K562 (cell line): ENCODE measurements around the gene MLLT6. TPM values are rescaled to one million over a fixed set of nuclear protein-coding genes. Genes with fewer than 3 reads are reported as not detected.

Experiments
- ATF7 ChIP-seq: fragments of 450-650 bp; IDR thresholded peaks from 2 replicates; pipeline ENCODE4 v1.7.1; 2014; ENCODE audit warnings: mild to moderate bottlenecking, moderate library complexity
- CCAR2 ChIP-seq: fragments of 200-400 bp; formaldehyde crosslinking; IDR thresholded peaks from 2 replicates; pipeline ENCODE4 v1.6.1; 2017; ENCODE audit warnings: mild to moderate bottlenecking, low read depth, low read length
- CHD1 ChIP-seq: fragments of 200-600 bp; sonication (generic); IDR thresholded peaks from one replicate; pipeline ENCODE4 v1.6.1; 2012; ENCODE audit warnings: mild to moderate bottlenecking, moderate library complexity, low read length, inconsistent platforms
- CXXC5 ChIP-seq: fragments of 250-450 bp; sonication (Bioruptor Pico); IDR thresholded peaks from 2 replicates; pipeline ENCODE4 v1.8.0; 2022; ENCODE audit warnings: inconsistent platforms, mild to moderate bottlenecking, moderate library complexity
- HES1 ChIP-seq: fragments of 450-650 bp; IDR thresholded peaks from 2 replicates; pipeline ENCODE4 v1.6.1; 2016; ENCODE audit warnings: low read depth, mild to moderate bottlenecking, moderate library complexity
- ILF3 ChIP-seq: fragments of 450-650 bp; IDR thresholded peaks from 2 replicates; pipeline ENCODE4 v1.6.1; 2018; ENCODE audit warnings: antibody characterized with exemption, mild to moderate bottlenecking, moderate library complexity, borderline replicate concordance
- NBN ChIP-seq: fragments of 450-650 bp; IDR thresholded peaks from 2 replicates; pipeline ENCODE4 v1.6.1; 2016; ENCODE audit warnings: low read depth, mild to moderate bottlenecking
- NFE2 ChIP-seq: IDR thresholded peaks from 2 replicates; pipeline ENCODE4 v1.6.1; 2014; ENCODE audit warnings: antibody characterized with exemption, low read depth
- POLR2B ChIP-seq: fragments of 450-650 bp; IDR thresholded peaks from 2 replicates; pipeline ENCODE4 v1.6.1; 2018; ENCODE audit warnings: low read depth; ENCODE audit not compliant: partially characterized antibody
- RBM25 ChIP-seq: fragments of 200-400 bp; formaldehyde crosslinking; IDR thresholded peaks from 2 replicates; pipeline ENCODE4 v1.6.1; 2018; ENCODE audit warnings: low read length, low read depth, moderate library complexity; ENCODE audit not compliant: severe bottlenecking
- ZBTB17 ChIP-seq: fragments of 450-650 bp; formaldehyde crosslinking; IDR thresholded peaks from 2 replicates; pipeline ENCODE4 v1.4.0; 2020; ENCODE audit warnings: mild to moderate bottlenecking
- ZNF277 ChIP-seq: fragments of 250-450 bp; sonication (Bioruptor Pico); IDR thresholded peaks from 2 replicates; pipeline ENCODE4 v1.8.0; 2022; ENCODE audit warnings: inconsistent platforms, mild to moderate bottlenecking, moderate library complexity, borderline replicate concordance
- polyA plus RNA-seq, 8 experiments: library from polyadenylated mRNA; depleted of rRNA in 4 of 8; stranded (reverse) in 5 of 8; unstranded in 3 of 8; fragments of >200 nt; fragmentation: Nextera tagmentation in 2 of 8; fragmentation: Illumina TruSeq in 1 of 8; extraction: Ambion mirVana in 2 of 8; extraction: Trizol in 1 of 8; gene quantifications; 2 replicates each; pipeline versions ENCODE4 v1.2.1 to v1.2.3, GENCODE V29; 2011 to 2014; ENCODE audit warnings: inconsistent platforms in 1 of 8, missing spikeins in 1 of 8
- total RNA-seq, 7 experiments: library from RNA; depleted of rRNA in 6 of 7; stranded (reverse); fragments of >200 nt in 6 of 7; fragmentation: Illumina TruSeq in 2 of 7; extraction: Trizol in 2 of 7; gene quantifications; 2 replicates each; pipeline versions ENCODE4 v1.2.1 to v1.2.3, GENCODE V29; 2011 to 2021; ENCODE audit warnings: low replicate concordance in 1 of 7
- TF ChIP-seq, protein P1 (sequence below), 3 experiments: IDR thresholded peaks in 2 of 3; conservative IDR thresholded peaks in 1 of 3; 2 replicates each; pipeline ENCODE4 v1.5.1; 2011 to 2012; ENCODE audit warnings: low read length in 3 of 3, mild to moderate bottlenecking in 3 of 3, control low read depth in 2 of 3, improper control_type of control experiment in 1 of 3, inconsistent platforms in 1 of 3, low read depth in 1 of 3, mixed read lengths in 1 of 3, moderate library complexity in 1 of 3; ENCODE audit not compliant: insufficient read depth in 2 of 3
- TF ChIP-seq, protein P2 (sequence below): fragments of 250-450 bp; sonication (Bioruptor Pico); IDR thresholded peaks from 2 replicates; pipeline ENCODE4 v1.8.0; 2022; ENCODE audit warnings: inconsistent platforms
- TF ChIP-seq, protein P3 (sequence below): sonication (generic); formaldehyde crosslinking; IDR thresholded peaks from 2 replicates; pipeline ENCODE4 v1.8.0; 2023; ENCODE audit warnings: missing genetic modification reagents, mild to moderate bottlenecking, borderline replicate concordance

Gene MLLT6
- total and polyA plus RNA-seq, 9 of the 15 experiments (the other 6 are each of a cell fraction or from before 2014, with no cell fraction given): 3.1 to 71.7 (median 30.0) TPM

GRCh38 chr17:38674749-38675615 is 30.1 kb upstream of the MLLT6 start, which contains the start of gene EPOP (continued):
- TF ChIP-seq, protein P1, sequence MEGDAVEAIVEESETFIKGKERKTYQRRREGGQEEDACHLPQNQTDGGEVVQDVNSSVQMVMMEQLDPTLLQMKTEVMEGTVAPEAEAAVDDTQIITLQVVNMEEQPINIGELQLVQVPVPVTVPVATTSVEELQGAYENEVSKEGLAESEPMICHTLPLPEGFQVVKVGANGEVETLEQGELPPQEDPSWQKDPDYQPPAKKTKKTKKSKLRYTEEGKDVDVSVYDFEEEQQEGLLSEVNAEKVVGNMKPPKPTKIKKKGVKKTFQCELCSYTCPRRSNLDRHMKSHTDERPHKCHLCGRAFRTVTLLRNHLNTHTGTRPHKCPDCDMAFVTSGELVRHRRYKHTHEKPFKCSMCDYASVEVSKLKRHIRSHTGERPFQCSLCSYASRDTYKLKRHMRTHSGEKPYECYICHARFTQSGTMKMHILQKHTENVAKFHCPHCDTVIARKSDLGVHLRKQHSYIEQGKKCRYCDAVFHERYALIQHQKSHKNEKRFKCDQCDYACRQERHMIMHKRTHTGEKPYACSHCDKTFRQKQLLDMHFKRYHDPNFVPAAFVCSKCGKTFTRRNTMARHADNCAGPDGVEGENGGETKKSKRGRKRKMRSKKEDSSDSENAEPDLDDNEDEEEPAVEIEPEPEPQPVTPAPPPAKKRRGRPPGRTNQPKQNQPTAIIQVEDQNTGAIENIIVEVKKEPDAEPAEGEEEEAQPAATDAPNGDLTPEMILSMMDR (IDR thresholded peaks at IDR 0.05 in 2 of 3, conservative IDR thresholded peaks at IDR 0.05 in 1 of 3; ENCODE audit: insufficient read depth in 2 of 3, low read depth in 1 of 3, low read length in 3 of 3): no peak
- TF ChIP-seq CXXC5 (CRISPR knock-in tag) (peak; percentile 84), RBM25 (peak; percentile 84), ILF3 (no peak), CCAR2 (no peak), NBN (no peak; the same call in 1 of the 2 replicates), ZBTB17 (CRISPR knock-in tag) (no peak), POLR2B (no peak), CHD1 (no peak), ZNF277 (CRISPR knock-in tag) (no peak), HES1 (peak; percentile 66; the same call in 1 of the 2 replicates), ATF7 (peak; percentile 35; the same call in 1 of the 2 replicates), NFE2 (no peak)
- TF ChIP-seq, protein P2, sequence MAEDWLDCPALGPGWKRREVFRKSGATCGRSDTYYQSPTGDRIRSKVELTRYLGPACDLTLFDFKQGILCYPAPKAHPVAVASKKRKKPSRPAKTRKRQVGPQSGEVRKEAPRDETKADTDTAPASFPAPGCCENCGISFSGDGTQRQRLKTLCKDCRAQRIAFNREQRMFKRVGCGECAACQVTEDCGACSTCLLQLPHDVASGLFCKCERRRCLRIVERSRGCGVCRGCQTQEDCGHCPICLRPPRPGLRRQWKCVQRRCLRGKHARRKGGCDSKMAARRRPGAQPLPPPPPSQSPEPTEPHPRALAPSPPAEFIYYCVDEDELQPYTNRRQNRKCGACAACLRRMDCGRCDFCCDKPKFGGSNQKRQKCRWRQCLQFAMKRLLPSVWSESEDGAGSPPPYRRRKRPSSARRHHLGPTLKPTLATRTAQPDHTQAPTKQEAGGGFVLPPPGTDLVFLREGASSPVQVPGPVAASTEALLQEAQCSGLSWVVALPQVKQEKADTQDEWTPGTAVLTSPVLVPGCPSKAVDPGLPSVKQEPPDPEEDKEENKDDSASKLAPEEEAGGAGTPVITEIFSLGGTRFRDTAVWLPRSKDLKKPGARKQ (CRISPR knock-in tag): 0 out of 2 replicates have a peak, but pooled peaks have one; percentile 22
- TF ChIP-seq, protein P3, sequence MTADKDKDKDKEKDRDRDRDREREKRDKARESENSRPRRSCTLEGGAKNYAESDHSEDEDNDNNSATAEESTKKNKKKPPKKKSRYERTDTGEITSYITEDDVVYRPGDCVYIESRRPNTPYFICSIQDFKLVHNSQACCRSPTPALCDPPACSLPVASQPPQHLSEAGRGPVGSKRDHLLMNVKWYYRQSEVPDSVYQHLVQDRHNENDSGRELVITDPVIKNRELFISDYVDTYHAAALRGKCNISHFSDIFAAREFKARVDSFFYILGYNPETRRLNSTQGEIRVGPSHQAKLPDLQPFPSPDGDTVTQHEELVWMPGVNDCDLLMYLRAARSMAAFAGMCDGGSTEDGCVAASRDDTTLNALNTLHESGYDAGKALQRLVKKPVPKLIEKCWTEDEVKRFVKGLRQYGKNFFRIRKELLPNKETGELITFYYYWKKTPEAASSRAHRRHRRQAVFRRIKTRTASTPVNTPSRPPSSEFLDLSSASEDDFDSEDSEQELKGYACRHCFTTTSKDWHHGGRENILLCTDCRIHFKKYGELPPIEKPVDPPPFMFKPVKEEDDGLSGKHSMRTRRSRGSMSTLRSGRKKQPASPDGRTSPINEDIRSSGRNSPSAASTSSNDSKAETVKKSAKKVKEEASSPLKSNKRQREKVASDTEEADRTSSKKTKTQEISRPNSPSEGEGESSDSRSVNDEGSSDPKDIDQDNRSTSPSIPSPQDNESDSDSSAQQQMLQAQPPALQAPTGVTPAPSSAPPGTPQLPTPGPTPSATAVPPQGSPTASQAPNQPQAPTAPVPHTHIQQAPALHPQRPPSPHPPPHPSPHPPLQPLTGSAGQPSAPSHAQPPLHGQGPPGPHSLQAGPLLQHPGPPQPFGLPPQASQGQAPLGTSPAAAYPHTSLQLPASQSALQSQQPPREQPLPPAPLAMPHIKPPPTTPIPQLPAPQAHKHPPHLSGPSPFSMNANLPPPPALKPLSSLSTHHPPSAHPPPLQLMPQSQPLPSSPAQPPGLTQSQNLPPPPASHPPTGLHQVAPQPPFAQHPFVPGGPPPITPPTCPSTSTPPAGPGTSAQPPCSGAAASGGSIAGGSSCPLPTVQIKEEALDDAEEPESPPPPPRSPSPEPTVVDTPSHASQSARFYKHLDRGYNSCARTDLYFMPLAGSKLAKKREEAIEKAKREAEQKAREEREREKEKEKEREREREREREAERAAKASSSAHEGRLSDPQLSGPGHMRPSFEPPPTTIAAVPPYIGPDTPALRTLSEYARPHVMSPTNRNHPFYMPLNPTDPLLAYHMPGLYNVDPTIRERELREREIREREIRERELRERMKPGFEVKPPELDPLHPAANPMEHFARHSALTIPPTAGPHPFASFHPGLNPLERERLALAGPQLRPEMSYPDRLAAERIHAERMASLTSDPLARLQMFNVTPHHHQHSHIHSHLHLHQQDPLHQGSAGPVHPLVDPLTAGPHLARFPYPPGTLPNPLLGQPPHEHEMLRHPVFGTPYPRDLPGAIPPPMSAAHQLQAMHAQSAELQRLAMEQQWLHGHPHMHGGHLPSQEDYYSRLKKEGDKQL: no peak
